GM12878 (cell line): ENCODE measurements around the gene KCNA3. TPM values are rescaled to one million over a fixed set of nuclear protein-coding genes. Genes with fewer than 3 reads are reported as not detected.

Experiments used
- ASH2L ChIP-seq: fragments of 300-600, 200-600 bp; sonication (generic); IDR thresholded peaks from 2 replicates; pipeline ENCODE4 v1.6.1; 2017; ENCODE audit warnings: low read depth, mild to moderate bottlenecking, borderline replicate concordance
- BHLHE40 ChIP-seq, 2 experiments: fragments of 450-650 bp in 1 of 2; IDR thresholded peaks; 2 replicates each; pipeline ENCODE4 v1.6.1; 2011 to 2017; ENCODE audit warnings: low read depth in 2 of 2, borderline replicate concordance in 1 of 2, improper control_type of control experiment in 1 of 2, low read length in 1 of 2, mild to moderate bottlenecking in 1 of 2
- BMI1 ChIP-seq: fragments of 450-650 bp; IDR thresholded peaks from 2 replicates; pipeline ENCODE4 v1.6.1; 2016; ENCODE audit warnings: mild to moderate bottlenecking, moderate library complexity, borderline replicate concordance
- EED ChIP-seq: sonication (generic); IDR thresholded peaks from 2 replicates; pipeline ENCODE4 v1.6.1; 2016; ENCODE audit warnings: antibody characterized with exemption, low read depth
- FOXM1 ChIP-seq: IDR thresholded peaks from 2 replicates; pipeline ENCODE4 v1.6.1; 2012; ENCODE audit warnings: low read depth, mild to moderate bottlenecking, inconsistent platforms, low read length, moderate library complexity
- IKZF1 ChIP-seq: fragments of 450-650 bp; conservative IDR thresholded peaks from 2 replicates; pipeline ENCODE4 v1.6.1; 2017; ENCODE audit warnings: antibody characterized with exemption, mild to moderate bottlenecking
- IKZF2 ChIP-seq, 2 experiments: fragments of 450-650 bp; IDR thresholded peaks; 2 replicates each; pipeline ENCODE4 v1.6.1; 2017; ENCODE audit warnings: mild to moderate bottlenecking in 2 of 2, moderate library complexity in 2 of 2
- KDM1A ChIP-seq: fragments of 200-600 bp; sonication (generic); IDR thresholded peaks from 2 replicates; pipeline ENCODE4 v1.6.1; 2016; ENCODE audit warnings: borderline replicate concordance
- MYC ChIP-seq: IDR thresholded peaks from 2 replicates; pipeline ENCODE4 v1.6.1; 2011; ENCODE audit warnings: mild to moderate bottlenecking, low read length, moderate library complexity, inconsistent platforms; ENCODE audit not compliant: insufficient read depth, insufficient replicate concordance, insufficient read length, severe bottlenecking
- SUZ12 ChIP-seq: fragments of 200-600 bp; sonication (generic); IDR thresholded peaks from one replicate; pipeline ENCODE4 v1.6.1; 2018; ENCODE audit warnings: antibody characterized with exemption, mild to moderate bottlenecking; ENCODE audit not compliant: unreplicated experiment
- TAF1 ChIP-seq: IDR thresholded peaks from 2 replicates; pipeline ENCODE4 v1.6.1; 2011; ENCODE audit warnings: mild to moderate bottlenecking, low read depth, low read length, borderline replicate concordance
- WRNIP1 ChIP-seq: IDR thresholded peaks from 2 replicates; pipeline ENCODE4 v1.6.1; 2011; ENCODE audit warnings: low read depth, low read length, improper control_type of control experiment, borderline replicate concordance
- polyA plus RNA-seq, 11 experiments: library from polyadenylated mRNA; depleted of rRNA in 4 of 11; unstranded in 6 of 11; stranded (reverse) in 5 of 11; fragments of >200 nt; fragmentation: Nextera tagmentation in 4 of 11; fragmentation: Illumina TruSeq in 1 of 11; extraction: Ambion mirVana in 4 of 11; extraction: Trizol in 1 of 11; gene quantifications; 1 replicate in 1 of 11; 2 replicates in 10 of 11; pipeline versions ENCODE4 v1.2.1 to v1.2.3, GENCODE V29; 2011 to 2016; ENCODE audit warnings: inconsistent platforms in 2 of 11, missing spikeins in 2 of 11, low read depth in 1 of 11
- total RNA-seq, 4 experiments: library from RNA; depleted of rRNA in 3 of 4; stranded (reverse); fragments of >200 nt in 3 of 4; fragmentation: Illumina TruSeq in 1 of 4; extraction: Trizol in 1 of 4; gene quantifications; 2 replicates each; pipeline versions ENCODE4 v1.2.1 to v1.2.3, GENCODE V29; 2013 to 2021
- TF ChIP-seq, protein P1 (sequence below): fragments of 450-650 bp; IDR thresholded peaks from 2 replicates; pipeline ENCODE4 v1.6.1; 2017; ENCODE audit warnings: low read depth, mild to moderate bottlenecking, moderate library complexity

Gene KCNA3
- total and polyA plus RNA-seq, 10 of the 15 experiments (the other 5 are each of a cell fraction or from before 2014, with no cell fraction given) = 0.10 to 3.3 (median 1.7) TPM

DNA sequence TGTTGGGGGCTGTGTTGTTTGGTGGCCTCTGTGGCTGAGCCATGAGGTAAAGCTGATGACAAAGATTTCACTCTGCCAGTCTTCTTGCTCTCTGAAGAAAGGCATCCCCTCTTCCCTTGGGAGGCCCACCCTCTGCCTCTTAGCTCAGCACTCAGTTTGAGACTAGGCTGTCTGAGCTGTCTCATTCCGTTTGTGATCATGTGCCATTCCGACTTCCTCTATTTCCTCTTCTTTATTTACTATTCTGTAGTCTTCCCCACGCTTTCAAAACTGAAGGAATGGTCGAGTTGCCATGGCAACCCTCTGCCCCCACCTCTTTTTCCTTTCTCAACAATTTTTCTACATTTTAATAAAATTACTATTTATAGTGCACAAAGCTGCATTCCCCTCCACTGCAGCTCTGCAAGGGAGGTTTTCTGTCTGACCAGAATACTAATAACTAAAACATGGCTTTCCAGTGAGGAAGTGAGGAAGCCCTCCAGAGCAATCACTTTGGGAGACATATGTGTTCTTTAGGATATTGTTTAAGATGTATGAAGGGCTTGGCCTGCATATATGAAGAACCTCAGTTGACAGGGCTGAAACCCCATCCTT is 30.8 kb downstream of the KCNA3 start (continued):
- TF ChIP-seq, protein P1, sequence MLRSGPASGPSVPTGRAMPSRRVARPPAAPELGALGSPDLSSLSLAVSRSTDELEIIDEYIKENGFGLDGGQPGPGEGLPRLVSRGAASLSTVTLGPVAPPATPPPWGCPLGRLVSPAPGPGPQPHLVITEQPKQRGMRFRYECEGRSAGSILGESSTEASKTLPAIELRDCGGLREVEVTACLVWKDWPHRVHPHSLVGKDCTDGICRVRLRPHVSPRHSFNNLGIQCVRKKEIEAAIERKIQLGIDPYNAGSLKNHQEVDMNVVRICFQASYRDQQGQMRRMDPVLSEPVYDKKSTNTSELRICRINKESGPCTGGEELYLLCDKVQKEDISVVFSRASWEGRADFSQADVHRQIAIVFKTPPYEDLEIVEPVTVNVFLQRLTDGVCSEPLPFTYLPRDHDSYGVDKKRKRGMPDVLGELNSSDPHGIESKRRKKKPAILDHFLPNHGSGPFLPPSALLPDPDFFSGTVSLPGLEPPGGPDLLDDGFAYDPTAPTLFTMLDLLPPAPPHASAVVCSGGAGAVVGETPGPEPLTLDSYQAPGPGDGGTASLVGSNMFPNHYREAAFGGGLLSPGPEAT = no peak
- peak in 1 of 2 experiments; percentile 32; a peak in 2 of 4 replicates for TF ChIP-seq IKZF2 (IDR thresholded peaks at IDR 0.05)
- TF ChIP-seq BHLHE40 (IDR thresholded peaks at IDR 0.05; ENCODE audit: borderline replicate concordance in 1 of 2, low read depth in 2 of 2, low read length in 1 of 2) = peak in 1 of 2 experiments; percentile 47; a peak in 1 of 4 replicates
- no peak for TF ChIP-seq SUZ12
- peak; percentile 88 for TF ChIP-seq BMI1
- TF ChIP-seq WRNIP1 = no peak
- TF ChIP-seq TAF1 = no peak
- TF ChIP-seq EED = 0 out of 2 replicates have a peak, but pooled peaks have one; percentile 19
- TF ChIP-seq MYC = no peak
- no peak for TF ChIP-seq ASH2L
- TF ChIP-seq KDM1A = no peak
- no peak for TF ChIP-seq FOXM1
- 0 out of 2 replicates have a peak, but pooled peaks have one; percentile 32 for TF ChIP-seq IKZF1
